ENCODE data around the gene DIP2C. TPM values are rescaled to one million over a fixed set of nuclear protein-coding genes. Genes with fewer than 3 reads are reported as not detected.

Gene DIP2C
- total RNA-seq, 1 donor from 2014 or later = 30.8 TPM

- Histone ChIP-seq H3K27me3 (ENCODE audit: low read depth) (no peaks in the 10 kb centered on the region), H3K4me1 (no peaks in the 10 kb centered on the region), H3K36me3 (no peaks in the 10 kb centered on the region), H3K9me3 (replicated peaks) (no peaks in the 10 kb centered on the region), H3K27ac (replicated peaks) (no peak overlapping the region), H3K4me3 (no peak overlapping the region)
- no peak for DNase-seq
- intact Hi-C loops (cut with micrococcal nuclease) = no loop called here
- TF ChIP-seq CTCF (IDR thresholded peaks at IDR 0.05; ENCODE audit: borderline replicate concordance) = no peak
Observed at GRCh38 chr10:260819-261429, 428.5 kb downstream of the DIP2C start.

- H3K36me3 ChIP-seq = peaks cover 73% of the 10 kb centered on the region
- H3K4me3 ChIP-seq = no peak overlapping the region
- H3K27me3 ChIP-seq (ENCODE audit: low read depth) = no peaks in the 10 kb centered on the region
- no peaks in the 10 kb centered on the region for H3K4me1 ChIP-seq
- intact Hi-C loops (cut with micrococcal nuclease) = no loop called here
- no peak for DNase-seq
- TF ChIP-seq CTCF (IDR thresholded peaks at IDR 0.05; ENCODE audit: borderline replicate concordance) = no peak
- H3K9me3 ChIP-seq (replicated peaks) = no peaks in the 10 kb centered on the region
- H3K27ac ChIP-seq (replicated peaks) = no peak overlapping the region
Observed at GRCh38 chr10:251982-252582, 437.4 kb downstream of the DIP2C start.

- intact Hi-C loops (cut with micrococcal nuclease) = no loop called here
- H3K36me3 ChIP-seq = peaks cover 77% of the 10 kb centered on the region
Observed at GRCh38 chr10:248307-248706, 441.2 kb downstream of the DIP2C start.

GRCh38 chr10:247480-247879, 442.0 kb downstream of the DIP2C start:
- Histone ChIP-seq H3K4me3 (no peak overlapping the region), H3K36me3 (peaks cover 83% of the 10 kb centered on the region), H3K9me3 (replicated peaks) (no peaks in the 10 kb centered on the region), H3K27me3 (ENCODE audit: low read depth) (no peaks in the 10 kb centered on the region), H3K27ac (replicated peaks) (no peak overlapping the region), H3K4me1 (no peaks in the 10 kb centered on the region)
- no peak for TF ChIP-seq CTCF (IDR thresholded peaks at IDR 0.05; ENCODE audit: borderline replicate concordance)
- intact Hi-C loops (cut with micrococcal nuclease) = no loop called here
- no peak for DNase-seq

More at GRCh38 chr10:248307-248706, 441.2 kb downstream of the DIP2C start:
- no peaks in the 10 kb centered on the region for H3K27me3 ChIP-seq (ENCODE audit: low read depth)
- TF ChIP-seq CTCF (IDR thresholded peaks at IDR 0.05; ENCODE audit: borderline replicate concordance) = no peak
- no peak for DNase-seq
- no peaks in the 10 kb centered on the region for H3K4me1 ChIP-seq
- H3K4me3 ChIP-seq = no peak overlapping the region
- no peaks in the 10 kb centered on the region for H3K9me3 ChIP-seq (replicated peaks)
- H3K27ac ChIP-seq (replicated peaks) = no peak overlapping the region

GRCh38 chr10:246431-246830, 443.0 kb downstream of the DIP2C start:
- Histone ChIP-seq H3K9me3 (replicated peaks) (no peaks in the 10 kb centered on the region), H3K4me3 (no peak overlapping the region), H3K27me3 (ENCODE audit: low read depth) (no peaks in the 10 kb centered on the region), H3K27ac (replicated peaks) (no peak overlapping the region), H3K4me1 (peaks cover 2% of the 10 kb centered on the region), H3K36me3 (peaks cover 81% of the 10 kb centered on the region)
- no peak for DNase-seq
- intact Hi-C loops (cut with micrococcal nuclease) = no loop called here
- no peak for TF ChIP-seq CTCF (IDR thresholded peaks at IDR 0.05; ENCODE audit: borderline replicate concordance)
